DLD1 (cell line): ENCODE results near the gene BZW2.
"Not testable (repeated sequence)": the region's sequence is repeated elsewhere in the genome, so short reads cannot be mapped to it uniquely, and the experiment has no call there.

Experiments used
- in situ Hi-C: cut with HindIII; loops from 2 replicates; pipeline ENCODE4 v1.10.0; 2017; ENCODE audit warnings: low sequenced_read_pairs

The BZW2 gene

DNA sequence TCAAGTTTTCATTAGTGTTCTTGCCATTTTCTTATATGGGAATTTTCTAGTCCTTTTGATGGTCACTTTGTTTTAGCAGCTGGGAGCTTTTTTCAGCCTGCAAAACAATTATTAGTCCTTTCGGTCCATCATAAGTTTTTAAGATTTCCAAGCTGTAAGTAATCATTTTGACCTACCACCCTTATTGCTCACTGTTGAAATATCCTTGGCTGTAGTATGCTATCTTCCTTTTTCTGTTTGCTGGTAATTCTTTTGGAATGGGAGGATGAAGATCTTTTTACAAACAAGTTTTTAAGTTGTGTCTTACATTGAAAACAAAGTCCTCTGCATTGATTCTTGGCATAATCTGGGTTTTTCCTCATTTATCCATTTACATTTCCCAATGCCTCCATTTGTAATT, 24.0 kb downstream of the BZW2 start:
- in situ Hi-C loops, result no loop called here

DNA sequence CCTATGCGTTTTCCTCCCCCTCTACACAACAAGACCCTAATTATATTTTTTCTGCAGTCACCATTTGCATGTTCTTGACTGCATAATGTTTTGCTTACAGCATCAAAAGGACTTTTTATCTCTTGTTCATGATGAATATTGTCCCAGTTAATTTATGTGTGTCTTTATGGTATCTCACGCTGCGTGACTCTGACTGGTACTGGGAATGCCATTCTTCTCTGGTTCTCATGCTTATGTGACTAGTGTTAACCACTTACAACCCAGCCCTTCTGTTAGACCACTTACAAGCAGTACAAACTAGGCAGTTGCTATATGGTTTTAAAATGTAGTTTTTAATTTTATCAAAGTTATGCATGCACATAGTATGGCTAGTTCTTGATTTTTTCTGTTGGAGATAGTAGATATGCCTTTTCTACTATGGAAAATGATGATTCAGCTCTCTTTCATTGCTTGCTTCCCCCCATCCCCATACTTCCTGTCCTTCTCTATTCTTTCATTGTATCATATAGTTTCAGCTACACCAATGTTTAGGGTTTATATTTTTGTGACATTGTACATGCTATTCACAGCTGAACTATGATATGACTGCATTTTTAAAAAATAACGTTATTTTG, 24.9 kb downstream of the BZW2 start:
- in situ Hi-C loops, result no loop called here

DNA sequence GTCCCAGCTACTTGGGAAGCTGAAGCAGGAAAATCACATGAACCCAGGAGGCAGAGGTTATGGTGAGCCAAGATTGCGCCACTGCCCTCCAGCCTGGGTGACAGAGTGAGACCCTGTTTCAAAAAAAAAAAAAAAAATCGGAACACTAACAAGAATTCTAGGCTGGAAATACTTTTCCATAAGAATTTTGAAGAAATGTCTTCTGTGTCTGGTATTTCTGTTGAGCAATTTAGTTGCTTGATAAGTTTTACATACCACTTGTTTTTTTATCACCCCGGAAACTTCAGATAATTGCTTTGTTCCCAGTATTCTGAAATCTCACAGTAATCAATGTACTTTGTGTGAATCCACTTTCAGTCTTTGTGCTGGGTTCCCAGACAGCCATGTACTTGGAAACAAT, 25.8 kb downstream of the BZW2 start:
- in situ Hi-C loops, result no loop called here

DNA sequence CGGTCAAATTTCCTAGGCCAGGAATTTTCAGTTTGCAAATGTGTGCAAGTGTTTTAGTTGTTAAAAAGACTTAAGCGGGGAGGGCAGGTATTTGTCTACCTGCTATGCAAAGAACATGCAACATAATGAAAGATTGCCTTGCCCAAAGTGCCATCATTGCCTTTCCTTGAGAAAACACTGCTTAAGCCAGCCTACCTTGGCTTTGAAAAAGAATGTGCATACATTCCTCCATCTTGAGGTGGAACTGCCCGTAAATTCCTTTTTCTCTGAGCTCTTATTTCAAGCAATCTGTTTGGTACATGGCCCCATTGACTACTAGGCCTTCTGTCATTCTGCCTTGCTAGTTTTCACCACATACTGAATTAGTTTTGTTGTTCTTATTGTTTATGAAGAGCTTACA, 29.3 kb downstream of the BZW2 start:
- in situ Hi-C loops, result no loop called here

DNA sequence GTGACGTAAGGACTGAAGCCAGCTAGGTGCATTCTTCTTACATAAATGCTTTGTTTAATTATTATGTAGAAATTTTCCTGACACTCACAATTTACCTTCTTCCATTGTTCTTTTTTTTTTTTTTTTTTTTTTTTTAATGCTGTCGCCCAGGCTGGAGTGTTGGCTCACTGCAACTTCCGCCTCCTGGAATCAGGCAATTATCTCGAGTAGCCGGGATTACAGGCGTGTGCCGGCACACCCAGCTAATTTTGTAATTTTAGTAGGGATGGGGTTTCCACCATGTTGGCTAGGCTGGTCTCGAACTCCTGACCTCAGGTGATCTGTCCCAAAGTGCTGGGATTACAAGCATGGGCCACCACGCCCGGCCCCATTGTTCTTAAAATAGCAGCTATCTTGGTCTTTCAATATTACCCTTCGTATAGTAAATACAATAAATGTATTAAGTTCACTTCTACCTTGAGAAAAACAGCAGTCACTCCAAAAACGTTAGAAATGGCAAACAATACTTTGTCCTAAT, 32.1 kb downstream of the BZW2 start:
- in situ Hi-C loops, result no loop called here

DNA sequence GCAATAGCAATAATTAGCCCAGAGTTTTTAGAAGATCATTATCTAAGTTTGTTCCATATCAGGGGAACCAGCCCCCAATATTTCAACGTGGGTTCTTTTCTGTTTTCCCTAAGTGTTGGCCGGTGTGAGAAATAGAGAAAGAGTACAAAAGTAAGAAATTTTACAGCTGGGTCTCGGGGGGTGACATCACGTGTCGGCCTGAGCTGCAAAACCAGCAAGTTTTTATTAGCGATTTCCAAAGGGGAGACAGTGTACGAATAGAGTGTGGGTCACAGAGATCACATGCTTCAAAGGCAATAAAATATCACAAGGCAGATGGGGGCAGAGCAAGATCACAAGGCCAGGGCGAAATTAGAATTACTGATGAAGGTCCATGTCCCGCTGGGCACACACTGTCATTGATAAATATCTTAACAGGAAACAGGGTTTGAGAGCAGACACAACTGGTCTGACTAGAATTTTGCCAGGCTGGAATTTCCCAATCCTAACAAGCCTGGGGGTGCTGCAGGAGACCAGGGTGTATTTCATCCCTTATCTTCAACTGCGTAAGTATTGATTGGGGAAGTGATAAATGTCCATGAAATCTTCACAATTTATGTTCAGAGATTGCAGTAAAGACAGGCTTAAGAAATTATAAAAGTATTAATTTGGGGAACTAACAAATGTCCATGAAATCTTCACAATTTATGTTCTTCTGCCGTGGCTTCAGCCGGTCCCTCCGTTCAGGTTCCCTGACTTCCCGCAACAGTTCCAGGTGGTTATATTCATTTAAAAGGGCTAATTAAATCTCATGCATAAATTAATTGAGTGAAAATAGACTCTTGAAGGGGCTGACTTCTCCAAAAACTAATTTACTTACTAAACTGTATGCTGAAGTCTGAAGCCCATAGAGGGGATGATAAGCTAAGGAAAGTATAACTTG, 32.9 kb downstream of the BZW2 start:
- in situ Hi-C loops, result not testable (repeated sequence)

DNA sequence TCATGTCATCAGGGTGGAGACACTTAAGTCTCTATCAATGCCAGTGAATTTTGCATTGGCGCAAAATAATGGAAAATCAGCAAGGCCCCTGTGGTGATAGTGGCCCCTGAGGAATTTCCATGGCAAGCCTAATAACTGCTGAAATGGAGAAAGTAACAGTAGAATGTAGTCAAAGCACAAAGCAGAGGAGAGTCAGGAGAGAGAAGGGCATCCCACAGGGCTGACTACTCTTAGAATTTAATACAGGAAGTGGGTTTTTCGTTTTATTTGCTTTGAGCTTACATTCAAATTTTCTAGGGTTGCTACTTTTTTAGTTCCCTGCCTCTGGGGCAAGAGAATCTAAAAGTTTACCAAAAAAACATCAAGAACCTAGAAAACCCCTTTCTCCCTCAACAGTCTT, 39.0 kb downstream of the BZW2 start:
- in situ Hi-C loops, result no loop called here

DNA sequence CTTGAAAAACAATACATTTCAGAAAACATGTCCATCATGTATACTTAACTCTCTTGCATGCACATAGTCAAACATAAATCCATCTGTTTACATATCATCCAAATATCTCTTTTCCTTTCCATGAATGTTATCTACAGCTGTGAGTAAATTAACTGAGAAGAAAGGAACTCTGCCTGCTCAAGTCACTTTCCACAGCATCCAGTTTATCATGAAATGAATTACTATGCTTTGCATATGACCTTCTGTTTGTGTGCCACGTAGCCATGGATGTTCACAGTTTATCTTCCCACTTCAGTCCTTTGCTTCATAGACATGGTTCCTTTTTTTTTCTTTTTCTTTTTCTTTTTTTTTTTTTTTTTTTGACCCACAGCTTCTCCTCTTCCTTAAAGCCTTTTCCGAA, 39.6 kb downstream of the BZW2 start:
- in situ Hi-C loops, result no loop called here

DNA sequence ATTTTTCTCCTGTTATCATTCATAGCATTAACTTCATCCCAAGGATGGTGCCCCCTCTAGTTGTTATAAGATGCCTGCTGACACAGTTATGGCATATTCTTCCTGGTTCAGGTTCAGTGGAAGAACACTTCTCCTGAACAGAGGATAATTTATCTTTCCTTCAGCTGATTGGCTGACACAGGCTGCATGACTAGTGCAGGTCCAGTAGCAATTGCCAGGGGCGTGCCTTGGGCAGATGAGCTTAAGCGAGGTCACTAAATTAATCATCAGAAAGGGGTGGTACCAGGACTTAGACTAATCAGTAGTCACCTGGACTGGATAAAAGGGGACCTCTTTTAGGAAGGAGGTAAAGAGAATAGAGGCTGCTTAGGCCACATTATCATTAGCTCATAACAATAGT, 42.3 kb downstream of the BZW2 start:
- in situ Hi-C loops, result no loop called here

DNA sequence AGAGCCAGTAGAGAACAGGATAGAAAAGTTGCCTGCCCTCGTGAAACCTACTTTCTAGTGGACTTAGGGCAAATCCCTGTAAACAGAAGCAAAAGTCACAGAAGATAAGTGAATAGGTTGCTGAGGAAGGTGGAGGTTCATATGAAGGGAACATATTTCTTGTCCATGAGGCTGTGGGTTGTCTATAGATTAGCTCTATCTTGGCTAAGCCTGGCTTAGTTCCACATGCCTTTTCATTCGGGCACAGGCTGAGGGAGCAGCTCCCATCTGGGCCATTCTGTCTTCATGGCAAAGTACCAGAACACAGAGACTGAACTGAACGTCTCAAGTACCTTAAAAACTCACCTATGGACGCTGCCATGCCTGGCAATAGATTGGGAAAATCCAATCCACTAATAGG, 45.3 kb downstream of the BZW2 start:
- in situ Hi-C loops, result no loop called here

DNA sequence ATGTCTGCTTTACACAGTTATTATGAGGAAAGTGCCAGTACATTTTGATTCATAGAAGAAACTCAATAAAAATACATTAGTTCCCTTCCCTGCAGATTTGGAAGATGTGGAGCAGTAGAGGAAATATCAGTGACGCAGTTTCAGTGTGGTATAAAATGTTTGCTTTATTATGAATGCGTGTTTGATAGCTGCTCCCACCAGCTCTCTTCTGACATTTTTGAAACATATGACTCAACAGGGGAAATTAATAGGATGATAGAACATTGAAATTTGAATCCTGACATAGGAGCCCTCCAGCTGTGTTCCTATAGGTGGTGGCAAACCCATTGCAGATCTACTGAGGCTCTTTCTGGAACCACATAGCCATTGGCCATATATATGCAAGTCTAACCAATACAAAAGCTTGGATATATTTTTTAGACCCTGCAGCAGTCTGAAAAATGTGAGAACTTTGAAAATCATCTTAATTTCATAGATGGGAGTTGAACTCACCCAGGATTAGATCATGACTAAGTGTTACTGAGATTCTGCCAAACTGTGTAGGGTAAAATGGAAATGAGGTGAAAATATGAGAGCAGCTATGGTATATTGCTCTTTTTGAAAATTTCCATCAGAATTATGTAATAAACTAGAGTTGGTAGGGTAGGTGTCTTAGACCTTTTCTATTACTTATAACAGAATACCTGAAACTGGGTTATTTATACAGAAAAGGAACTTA, 47.8 kb downstream of the BZW2 start:
- in situ Hi-C loops, result no loop called here

DNA sequence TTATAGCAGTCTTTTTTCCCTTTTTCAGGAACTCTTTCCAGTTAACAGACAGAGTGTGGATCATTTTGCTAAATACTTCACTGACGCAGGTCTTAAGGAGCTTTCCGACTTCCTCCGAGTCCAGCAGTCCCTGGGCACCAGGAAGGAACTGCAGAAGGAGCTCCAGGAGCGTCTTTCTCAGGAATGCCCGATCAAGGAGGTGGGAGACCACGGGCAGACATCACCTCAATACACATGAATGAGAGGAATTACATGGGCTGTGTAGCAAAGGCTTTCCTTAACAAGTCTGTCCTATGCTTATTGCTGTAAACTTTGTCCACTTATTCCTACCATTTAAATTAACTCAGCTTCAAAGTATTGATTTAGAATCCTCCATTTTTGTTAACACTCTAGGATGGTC, 48.8 kb downstream of the BZW2 start:
- in situ Hi-C loops, result no loop called here

DNA sequence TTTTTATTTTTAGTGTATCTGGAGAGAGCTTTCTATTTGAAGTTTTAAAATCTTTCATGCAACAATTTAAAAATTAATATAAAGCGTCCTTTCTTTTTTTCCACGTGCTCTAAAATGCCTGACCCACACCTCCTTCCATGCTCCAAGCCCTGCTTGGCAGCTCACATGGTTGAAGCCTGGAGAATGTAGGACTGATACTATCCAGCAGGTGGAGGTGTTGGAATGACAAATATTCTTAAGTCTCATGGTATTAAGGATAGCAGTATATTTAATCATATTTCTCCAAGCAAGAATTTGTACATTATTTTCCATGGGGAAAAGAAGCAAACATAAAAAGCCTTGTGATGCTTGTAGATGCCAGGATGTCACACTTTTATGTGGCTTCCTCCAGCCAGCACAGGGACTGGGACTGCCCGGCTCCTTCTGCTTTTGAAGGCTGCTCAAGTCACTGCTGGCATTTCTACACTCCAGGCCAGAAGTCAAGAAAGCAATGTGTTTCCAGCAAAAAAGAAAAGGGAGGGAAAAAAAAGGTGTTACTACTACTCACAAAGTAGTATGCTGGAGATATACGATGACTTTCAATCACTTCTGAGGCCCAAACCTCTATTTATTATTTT, 49.7 kb downstream of the BZW2 start:
- in situ Hi-C loops, result no loop called here

DNA sequence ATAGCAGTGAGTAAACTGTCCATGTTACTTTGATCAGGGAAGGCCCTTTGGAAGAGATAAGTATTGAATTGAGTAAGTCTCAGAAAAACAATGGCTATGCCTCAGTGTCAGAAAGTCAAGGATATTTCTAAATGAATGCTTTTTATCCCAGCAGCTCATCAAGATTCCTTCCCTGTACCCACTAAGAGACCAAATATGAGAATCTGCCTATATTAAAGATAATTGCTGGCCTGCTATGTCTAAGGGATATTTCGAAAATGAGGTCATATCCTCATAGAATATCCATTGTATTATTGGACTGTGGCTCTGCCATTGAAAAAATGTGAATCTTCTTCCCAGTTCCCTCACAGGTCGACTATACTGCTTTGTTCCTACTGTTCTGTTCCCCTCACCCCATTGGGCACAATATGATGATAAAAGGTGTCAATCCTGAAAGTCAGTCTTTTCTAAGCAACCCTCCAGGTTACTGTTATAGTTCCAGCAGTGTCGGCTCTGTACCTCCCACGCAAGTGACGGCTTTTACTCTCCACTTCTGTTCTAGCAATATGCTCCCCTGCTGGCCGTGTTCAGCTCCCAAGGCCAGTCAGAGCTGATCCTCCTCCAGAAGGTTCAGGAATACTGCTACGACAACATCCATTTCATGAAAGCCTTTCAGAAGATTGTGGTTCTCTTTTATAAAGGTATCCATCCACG, 51.7 kb downstream of the BZW2 start:
- in situ Hi-C loops, result no loop called here

DNA sequence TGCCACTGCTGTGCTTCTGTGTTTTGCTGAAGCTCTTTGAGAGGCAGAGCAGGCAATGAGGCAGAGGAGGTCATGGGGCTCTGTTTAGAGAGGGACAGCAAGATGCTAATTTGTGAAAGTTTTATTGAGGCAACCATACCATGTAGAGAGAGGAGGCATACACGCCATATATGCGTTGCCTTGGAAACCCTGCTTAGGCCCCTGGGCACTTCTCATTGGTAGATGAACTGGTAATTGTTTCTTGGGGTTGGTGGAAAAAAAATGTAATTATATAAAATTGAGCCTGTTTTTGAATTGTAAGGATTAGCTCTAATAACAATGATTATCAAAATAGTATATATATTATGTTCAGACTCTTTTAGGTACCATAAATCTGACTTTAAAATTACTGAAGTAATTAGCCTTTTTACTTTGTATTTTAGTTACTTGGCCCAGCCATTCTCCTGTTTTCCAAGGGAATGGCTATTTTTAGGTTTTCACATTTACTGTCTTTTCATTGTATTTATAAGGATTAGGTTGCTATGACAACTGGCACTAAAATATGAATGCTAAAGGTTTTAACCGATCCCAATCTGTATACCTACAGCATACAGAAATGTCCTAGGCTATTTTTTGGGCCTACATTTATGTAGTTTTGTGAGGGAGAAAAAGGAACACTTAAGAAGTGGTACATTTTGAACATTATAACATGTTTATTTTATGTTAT, 52.4 kb downstream of the BZW2 start:
- in situ Hi-C loops, result no loop called here

DNA sequence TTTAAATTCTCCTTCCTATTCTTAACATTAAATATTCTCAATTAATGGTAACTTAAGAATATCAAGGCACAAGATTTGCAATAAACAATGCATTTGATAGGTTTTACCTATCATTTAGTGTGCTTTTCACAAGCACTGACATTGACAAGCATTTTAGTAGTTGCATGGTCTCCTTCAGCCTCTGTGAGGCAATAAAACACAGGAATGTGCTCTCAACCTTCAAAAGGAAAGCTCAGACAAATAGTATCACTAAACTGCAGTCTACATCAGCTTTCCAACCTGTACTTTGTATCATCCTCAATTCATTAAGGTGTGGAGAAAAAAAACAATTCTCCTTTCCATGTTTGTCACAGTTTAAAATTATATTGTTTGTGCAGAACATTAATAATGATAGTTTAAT, 56.5 kb downstream of the BZW2 start:
- in situ Hi-C loops, result no loop called here

DNA sequence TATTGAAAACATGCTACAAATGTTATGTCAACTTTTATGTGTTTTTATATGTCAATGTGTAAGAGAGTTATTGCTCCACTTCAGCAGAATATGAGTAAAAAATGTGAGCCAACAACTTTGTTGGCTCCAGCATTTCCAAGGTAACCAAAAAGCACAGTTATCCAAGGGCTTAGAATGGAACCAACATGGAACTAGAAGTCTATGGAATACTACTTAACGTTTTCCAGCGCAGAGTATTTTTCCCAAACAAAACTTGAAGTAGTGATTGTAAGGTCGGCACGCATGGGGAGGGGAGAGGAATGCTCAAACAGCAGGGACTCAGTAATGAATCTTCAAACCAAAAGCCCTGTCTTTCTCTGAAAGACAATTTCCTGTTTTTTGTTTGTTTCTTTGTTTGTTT, 62.5 kb downstream of the BZW2 start:
- in situ Hi-C loops, result no loop called here

DNA sequence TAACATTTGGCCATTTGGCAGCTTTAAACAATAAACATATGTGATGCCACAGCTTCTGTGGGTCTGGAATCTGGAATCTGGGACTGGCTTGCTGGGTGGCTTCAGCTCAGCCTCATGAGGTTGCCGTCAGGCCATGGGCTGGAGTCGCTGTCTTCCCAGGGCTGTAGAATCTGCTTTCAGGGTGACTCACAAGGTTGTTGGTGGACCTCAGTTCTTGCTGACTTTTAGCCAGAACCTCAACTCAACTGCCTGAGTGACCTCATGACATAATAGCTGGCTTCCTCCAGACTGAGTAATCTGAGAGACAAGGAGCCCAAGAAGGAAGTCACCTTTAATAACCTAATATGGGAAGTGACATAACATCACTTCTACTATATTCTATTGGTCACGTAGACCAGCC, 63.0 kb downstream of the BZW2 start:
- in situ Hi-C loops, result no loop called here

DNA sequence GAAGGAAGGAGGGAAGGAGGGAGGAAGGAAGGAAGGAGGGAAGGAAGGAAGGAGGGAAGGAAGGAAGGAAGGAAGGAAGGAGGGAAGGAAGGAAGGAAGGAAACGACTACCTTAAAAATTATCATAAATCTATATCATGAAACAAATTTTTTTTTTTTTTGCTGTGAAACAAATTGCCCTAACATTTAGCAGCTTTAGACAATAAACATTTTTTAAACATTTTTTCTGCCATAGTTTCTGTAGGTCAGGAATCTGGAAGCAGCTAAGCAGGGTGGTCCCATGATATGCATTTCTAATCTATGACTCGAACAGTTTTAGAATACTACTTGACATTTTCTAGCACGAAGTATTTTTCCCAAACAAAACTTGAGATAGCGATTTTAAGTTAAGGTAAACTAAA, 64.7 kb downstream of the BZW2 start:
- in situ Hi-C loops, result no loop called here

DNA sequence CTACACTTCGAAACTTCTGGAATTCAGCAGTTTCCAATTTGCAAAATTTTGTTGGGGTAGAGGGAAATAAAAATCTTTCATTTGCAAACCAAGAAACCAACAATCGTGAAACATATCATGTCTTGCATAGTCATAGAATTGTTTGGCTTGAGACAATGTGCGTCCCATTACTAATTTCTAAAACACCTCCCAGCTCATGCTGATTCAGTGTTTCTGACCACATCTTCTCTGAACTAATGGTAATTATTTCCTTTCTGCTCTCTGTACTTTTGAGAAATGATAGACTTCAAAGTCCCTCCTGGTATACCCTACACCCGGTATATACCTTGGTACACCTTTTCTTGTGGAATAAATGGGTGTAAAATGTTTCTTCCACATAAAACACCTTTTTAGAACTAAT, 65.7 kb downstream of the BZW2 start:
- in situ Hi-C loops, result no loop called here
